ENCODE results near the gene TUB.

The TUB gene
- total RNA-seq = 0.56 reads per million

GRCh38 chr11:8080674-8081590, at the start of gene TUB:
TUB (plus strand) TSS chr11:8081211; CDS start chr11:8081511, 300 bp downstream.
- DNase-seq = no peak

GRCh38 chr11:8031248-8032115, 49.5 kb upstream of the TUB start:
- DNase-seq = no peak

GRCh38 chr11:8032122-8032521, 48.9 kb upstream of the TUB start:
- DNase-seq = no peak

- DNase-seq = no peak
Measured at GRCh38 chr11:8032576-8033304, 48.3 kb upstream of the TUB start.

- peak; percentile 34 for DNase-seq
Measured at GRCh38 chr11:8033305-8034105, 47.5 kb upstream of the TUB start.

GRCh38 chr11:8034106-8034585, 46.9 kb upstream of the TUB start:
- no peak for DNase-seq

- no peak for DNase-seq
Measured at GRCh38 chr11:8034604-8035190, 46.3 kb upstream of the TUB start.

GRCh38 chr11:8035200-8035855, 45.7 kb upstream of the TUB start:
- DNase-seq = no peak

- DNase-seq = no peak
Measured at GRCh38 chr11:8036002-8036802, 44.8 kb upstream of the TUB start.

GRCh38 chr11:8036986-8037385, 44.0 kb upstream of the TUB start:
- DNase-seq = no peak

GRCh38 chr11:8038393-8038792, 42.6 kb upstream of the TUB start:
- no peak for DNase-seq

GRCh38 chr11:8038811-8039529, 42.0 kb upstream of the TUB start:
- no peak for DNase-seq

GRCh38 chr11:8039530-8040260, 41.3 kb upstream of the TUB start:
- no peak for DNase-seq

GRCh38 chr11:8040261-8040920, 40.6 kb upstream of the TUB start:
- no peak for DNase-seq

GRCh38 chr11:8040921-8041285, 40.1 kb upstream of the TUB start:
- DNase-seq = no peak

- no peak for DNase-seq
Measured at GRCh38 chr11:8041576-8041975, 39.4 kb upstream of the TUB start.

- no peak for DNase-seq
Measured at GRCh38 chr11:8043756-8044155, 37.3 kb upstream of the TUB start.

GRCh38 chr11:8045839-8046238, 35.2 kb upstream of the TUB start:
- no peak for DNase-seq

Data from effector CD4-positive, alpha-beta T cell (primary cell).